Astrocyte (in vitro differentiated cells and primary cell): ENCODE data around the gene GOSR2. TPM values are rescaled to one million over a fixed set of nuclear protein-coding genes. Genes with fewer than 3 reads are reported as not detected.
A peak's percentile ranks its signal among the peaks of the same experiment; 100 is the strongest.

Source experiments
- DNase-seq: peaks from one replicate; pipeline ENCODE4 v3.0.0-alpha.2; 2010; ENCODE audit warnings: low read depth
- FAIRE-seq: peaks from 2 replicates; lab custom pipeline; 2011; peaks lifted over from hg19 to GRCh38; lab: Jason Lieb, UNC
- H2AFZ ChIP-seq: 2 replicates; pipeline ENCODE4 v1.6.0; 2012; ENCODE audit warnings: low read depth, low read length, inconsistent platforms
- H3K27ac ChIP-seq: 2 replicates; pipeline ENCODE4 v1.5.1; 2011; ENCODE audit warnings: low read depth, low read length, inconsistent platforms
- H3K27me3 ChIP-seq: 2 replicates; pipeline ENCODE4 v1.6.0; 2011; ENCODE audit warnings: low read length, inconsistent platforms; ENCODE audit not compliant: insufficient read depth
- H3K36me3 ChIP-seq: 2 replicates; pipeline ENCODE4 v1.5.1; 2011; ENCODE audit warnings: low read length, inconsistent platforms; ENCODE audit not compliant: insufficient read depth
- H3K4me1 ChIP-seq: 2 replicates; pipeline ENCODE4 v1.5.1; 2011; ENCODE audit warnings: low read length, inconsistent platforms; ENCODE audit not compliant: insufficient read depth
- H3K4me2 ChIP-seq: 2 replicates; pipeline ENCODE4 v1.6.0; 2012; ENCODE audit warnings: low read length, inconsistent platforms
- H3K4me3 ChIP-seq: 2 replicates; pipeline ENCODE4 v1.5.1; 2011; ENCODE audit warnings: low read depth, mild to moderate bottlenecking, low read length, inconsistent platforms; ENCODE audit not compliant: insufficient read depth
- H3K79me2 ChIP-seq: 2 replicates; pipeline ENCODE4 v1.6.0; 2012; ENCODE audit warnings: mild to moderate bottlenecking, low read length, inconsistent platforms; ENCODE audit not compliant: insufficient read depth
- H3K9ac ChIP-seq: 2 replicates; pipeline ENCODE4 v1.6.0; 2012; ENCODE audit warnings: mild to moderate bottlenecking, low read length, inconsistent platforms
- H3K9me3 ChIP-seq: 2 replicates; pipeline ENCODE4 v1.5.1; 2012; ENCODE audit warnings: low read depth, mild to moderate bottlenecking, low read length, inconsistent platforms; ENCODE audit not compliant: insufficient read depth
- H4K20me1 ChIP-seq: 2 replicates; pipeline ENCODE4 v1.6.0; 2012; ENCODE audit warnings: low read length, inconsistent platforms; ENCODE audit not compliant: insufficient read depth
- H3K27ac Mint-ChIP-seq: one replicate; pipeline ENCODE4 v1.8.0; 2021; ENCODE audit warnings: mild to moderate bottlenecking, mixed read lengths; ENCODE audit not compliant: unreplicated experiment
- H3K27me3 Mint-ChIP-seq: one replicate; pipeline ENCODE4 v1.8.0; 2021; ENCODE audit warnings: low read depth, mixed read lengths; ENCODE audit not compliant: unreplicated experiment
- H3K36me3 Mint-ChIP-seq: one replicate; pipeline ENCODE4 v1.8.0; 2021; ENCODE audit warnings: low read depth, mixed read lengths; ENCODE audit not compliant: unreplicated experiment
- H3K4me1 Mint-ChIP-seq: one replicate; pipeline ENCODE4 v1.8.0; 2021; ENCODE audit warnings: low read depth, mixed read lengths; ENCODE audit not compliant: unreplicated experiment
- H3K4me3 Mint-ChIP-seq: one replicate; pipeline ENCODE4 v1.8.0; 2021; ENCODE audit warnings: mild to moderate bottlenecking, moderate library complexity, mixed read lengths; ENCODE audit not compliant: unreplicated experiment
- H3K9me3 Mint-ChIP-seq: one replicate; pipeline ENCODE4 v1.8.0; 2021; ENCODE audit warnings: mild to moderate bottlenecking, mixed read lengths; ENCODE audit not compliant: unreplicated experiment
- EZH2 ChIP-seq: IDR thresholded peaks from 2 replicates; pipeline ENCODE4 v1.6.1; 2012; ENCODE audit warnings: mild to moderate bottlenecking, low read length, inconsistent platforms; ENCODE audit not compliant: insufficient read depth
- total RNA-seq: library from RNA; stranded (reverse); gene quantifications from 2 replicates; pipeline ENCODE4 v1.2.1, GENCODE V29; 2021
- TF ChIP-seq, protein P1 (sequence below): IDR thresholded peaks from 2 replicates; pipeline ENCODE4 v1.5.1; 2011; ENCODE audit warnings: low read depth, mild to moderate bottlenecking, inconsistent platforms, low read length, moderate library complexity; ENCODE audit not compliant: insufficient read depth

Gene GOSR2
- total RNA-seq, 1 donor from 2014 or later: 67.0 TPM

DNA sequence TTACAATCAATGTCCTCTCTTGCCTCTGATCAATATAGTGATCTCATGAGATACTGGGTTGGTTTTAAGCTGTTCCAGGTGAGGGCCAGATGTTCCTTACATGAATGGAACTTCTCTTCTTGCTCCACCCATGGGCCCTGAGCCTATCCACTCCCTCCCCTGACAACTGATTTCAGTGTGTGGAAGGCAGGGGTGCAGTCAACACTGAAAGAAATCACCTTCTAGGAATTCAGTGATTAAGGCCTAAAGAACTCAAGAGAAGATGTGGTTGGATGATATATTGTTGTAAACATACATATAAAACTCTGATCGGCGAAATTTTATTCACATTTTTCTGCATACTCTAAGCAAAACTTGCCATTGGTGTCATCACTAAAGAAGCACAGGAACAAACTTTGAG is 6.7 kb upstream of the GOSR2 start:
- FAIRE-seq (no peak), DNase-seq (peak; percentile 21)
- Mint-ChIP-seq H3K27ac (no peak overlapping the region), H3K4me3 (no peak overlapping the region), H3K4me1 (no peaks in the 10 kb centered on the region), H3K9me3 (no peaks in the 10 kb centered on the region), H3K27me3 (peaks cover 15% of the 10 kb centered on the region), H3K36me3 (no peaks in the 10 kb centered on the region)
- H3K36me3 ChIP-seq: no peaks in the 10 kb centered on the region
- H3K79me2 ChIP-seq: no peaks in the 10 kb centered on the region
- H3K27ac ChIP-seq: no peak overlapping the region
- no peaks in the 10 kb centered on the region for H4K20me1 ChIP-seq
- H3K4me1 ChIP-seq: no peaks in the 10 kb centered on the region
- no peak overlapping the region for H3K9ac ChIP-seq
- H2AFZ ChIP-seq: no peak overlapping the region
- no peaks in the 10 kb centered on the region for H3K9me3 ChIP-seq
- H3K4me2 ChIP-seq: peak overlapping the region; percentile 10
- no peak for TF ChIP-seq EZH2
- TF ChIP-seq, protein P1, sequence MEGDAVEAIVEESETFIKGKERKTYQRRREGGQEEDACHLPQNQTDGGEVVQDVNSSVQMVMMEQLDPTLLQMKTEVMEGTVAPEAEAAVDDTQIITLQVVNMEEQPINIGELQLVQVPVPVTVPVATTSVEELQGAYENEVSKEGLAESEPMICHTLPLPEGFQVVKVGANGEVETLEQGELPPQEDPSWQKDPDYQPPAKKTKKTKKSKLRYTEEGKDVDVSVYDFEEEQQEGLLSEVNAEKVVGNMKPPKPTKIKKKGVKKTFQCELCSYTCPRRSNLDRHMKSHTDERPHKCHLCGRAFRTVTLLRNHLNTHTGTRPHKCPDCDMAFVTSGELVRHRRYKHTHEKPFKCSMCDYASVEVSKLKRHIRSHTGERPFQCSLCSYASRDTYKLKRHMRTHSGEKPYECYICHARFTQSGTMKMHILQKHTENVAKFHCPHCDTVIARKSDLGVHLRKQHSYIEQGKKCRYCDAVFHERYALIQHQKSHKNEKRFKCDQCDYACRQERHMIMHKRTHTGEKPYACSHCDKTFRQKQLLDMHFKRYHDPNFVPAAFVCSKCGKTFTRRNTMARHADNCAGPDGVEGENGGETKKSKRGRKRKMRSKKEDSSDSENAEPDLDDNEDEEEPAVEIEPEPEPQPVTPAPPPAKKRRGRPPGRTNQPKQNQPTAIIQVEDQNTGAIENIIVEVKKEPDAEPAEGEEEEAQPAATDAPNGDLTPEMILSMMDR: no peak
- H3K4me3 ChIP-seq: no peak overlapping the region
- peaks cover 3% of the 10 kb centered on the region for H3K27me3 ChIP-seq

- no peaks in the 10 kb centered on the region for H3K4me1 ChIP-seq
- H3K4me3 ChIP-seq: no peak overlapping the region
- H3K27me3 ChIP-seq: peaks cover 3% of the 10 kb centered on the region
- Mint-ChIP-seq H3K4me3 (no peak overlapping the region), H3K27me3 (peaks cover 14% of the 10 kb centered on the region), H3K4me1 (no peaks in the 10 kb centered on the region), H3K36me3 (no peaks in the 10 kb centered on the region), H3K27ac (no peak overlapping the region), H3K9me3 (no peaks in the 10 kb centered on the region)
- no peaks in the 10 kb centered on the region for H3K9me3 ChIP-seq
- DNase-seq (no peak), FAIRE-seq (no peak)
- H3K36me3 ChIP-seq: no peaks in the 10 kb centered on the region
- TF ChIP-seq, protein P1: no peak
- no peak for TF ChIP-seq EZH2
- H2AFZ ChIP-seq: no peak overlapping the region
- no peak overlapping the region for H3K9ac ChIP-seq
- H4K20me1 ChIP-seq: no peaks in the 10 kb centered on the region
- H3K27ac ChIP-seq: no peak overlapping the region
- no peaks in the 10 kb centered on the region for H3K79me2 ChIP-seq
- peak overlapping the region; percentile 10 for H3K4me2 ChIP-seq
Measured at GRCh38 chr17:46916623-46917022, 6.3 kb upstream of the GOSR2 start.

GRCh38 chr17:46917041-46917440 is 5.9 kb upstream of the GOSR2 start:
- H3K27me3 ChIP-seq: peaks cover 2% of the 10 kb centered on the region
- H3K9me3 Mint-ChIP-seq: no peaks in the 10 kb centered on the region

More at GRCh38 chr17:46917041-46917440, 5.9 kb upstream of the GOSR2 start:
- H3K79me2 ChIP-seq: no peaks in the 10 kb centered on the region
- no peak overlapping the region for H2AFZ ChIP-seq
- Mint-ChIP-seq H3K4me3 (no peak overlapping the region), H3K27ac (no peak overlapping the region), H3K27me3 (peaks cover 14% of the 10 kb centered on the region), H3K4me1 (no peaks in the 10 kb centered on the region), H3K36me3 (no peaks in the 10 kb centered on the region)
- no peak overlapping the region for H3K4me2 ChIP-seq
- no peak for DNase-seq
- no peak overlapping the region for H3K4me3 ChIP-seq
- H3K9ac ChIP-seq: no peak overlapping the region
- no peak for FAIRE-seq
- TF ChIP-seq, protein P1: no peak
- no peak for TF ChIP-seq EZH2
- no peaks in the 10 kb centered on the region for H4K20me1 ChIP-seq
- H3K4me1 ChIP-seq: no peaks in the 10 kb centered on the region
- no peaks in the 10 kb centered on the region for H3K36me3 ChIP-seq
- H3K9me3 ChIP-seq: no peaks in the 10 kb centered on the region
- no peak overlapping the region for H3K27ac ChIP-seq
